ENCODE data around the gene SLC35B2.

The SLC35B2 gene

DNA sequence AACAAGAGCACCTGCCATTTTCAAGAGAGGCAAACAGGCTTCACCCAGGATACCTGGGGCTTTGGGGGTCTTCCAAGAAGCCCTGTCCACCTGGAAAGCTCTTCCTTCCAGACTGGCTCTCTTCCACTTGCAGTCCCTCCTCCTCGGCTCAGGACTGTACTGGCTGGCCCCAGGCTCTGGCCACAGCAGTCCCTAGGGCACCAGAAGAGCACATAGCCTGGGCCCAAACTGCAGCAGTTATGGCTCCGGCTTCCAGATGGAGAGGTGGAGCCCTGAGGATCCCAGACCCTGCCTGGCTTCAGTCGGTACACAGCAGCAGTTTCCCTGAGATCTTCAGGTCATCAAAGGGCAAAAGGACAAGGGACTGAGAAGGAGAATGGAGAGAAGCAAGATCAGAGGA, 1.6 kb upstream of the SLC35B2 start:
- TF ChIP-seq, protein P1, sequence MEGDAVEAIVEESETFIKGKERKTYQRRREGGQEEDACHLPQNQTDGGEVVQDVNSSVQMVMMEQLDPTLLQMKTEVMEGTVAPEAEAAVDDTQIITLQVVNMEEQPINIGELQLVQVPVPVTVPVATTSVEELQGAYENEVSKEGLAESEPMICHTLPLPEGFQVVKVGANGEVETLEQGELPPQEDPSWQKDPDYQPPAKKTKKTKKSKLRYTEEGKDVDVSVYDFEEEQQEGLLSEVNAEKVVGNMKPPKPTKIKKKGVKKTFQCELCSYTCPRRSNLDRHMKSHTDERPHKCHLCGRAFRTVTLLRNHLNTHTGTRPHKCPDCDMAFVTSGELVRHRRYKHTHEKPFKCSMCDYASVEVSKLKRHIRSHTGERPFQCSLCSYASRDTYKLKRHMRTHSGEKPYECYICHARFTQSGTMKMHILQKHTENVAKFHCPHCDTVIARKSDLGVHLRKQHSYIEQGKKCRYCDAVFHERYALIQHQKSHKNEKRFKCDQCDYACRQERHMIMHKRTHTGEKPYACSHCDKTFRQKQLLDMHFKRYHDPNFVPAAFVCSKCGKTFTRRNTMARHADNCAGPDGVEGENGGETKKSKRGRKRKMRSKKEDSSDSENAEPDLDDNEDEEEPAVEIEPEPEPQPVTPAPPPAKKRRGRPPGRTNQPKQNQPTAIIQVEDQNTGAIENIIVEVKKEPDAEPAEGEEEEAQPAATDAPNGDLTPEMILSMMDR (IDR thresholded peaks at IDR 0.05), result no peak

DNA sequence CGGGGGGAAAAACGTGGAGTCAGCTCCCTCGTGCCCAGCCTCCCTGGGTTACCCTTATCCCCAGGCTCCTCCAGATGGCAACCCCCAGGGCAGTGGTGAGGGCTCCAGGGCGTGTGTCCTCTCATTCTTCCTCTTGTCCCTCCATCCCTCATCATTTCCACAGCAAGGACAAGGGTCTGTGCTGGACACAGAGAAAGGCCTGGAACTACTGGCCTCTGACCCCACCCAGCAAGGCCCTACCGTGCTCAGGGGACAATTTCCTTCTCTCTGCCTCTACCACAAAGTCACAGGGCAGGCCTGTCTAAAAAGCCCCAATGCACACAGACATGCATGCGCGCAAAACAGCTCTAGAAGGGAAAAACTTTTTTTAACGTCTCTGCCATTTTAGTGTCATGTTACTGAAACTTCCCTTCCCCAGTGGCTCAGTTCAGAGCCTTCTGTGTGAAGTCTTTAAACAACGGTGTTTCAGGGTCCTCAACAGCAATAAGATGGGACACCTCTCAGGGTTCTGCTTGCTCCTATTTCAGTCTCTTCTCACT, 1.1 kb upstream of the SLC35B2 start:
- TF ChIP-seq, protein P1 (IDR thresholded peaks at IDR 0.05), result no peak

DNA sequence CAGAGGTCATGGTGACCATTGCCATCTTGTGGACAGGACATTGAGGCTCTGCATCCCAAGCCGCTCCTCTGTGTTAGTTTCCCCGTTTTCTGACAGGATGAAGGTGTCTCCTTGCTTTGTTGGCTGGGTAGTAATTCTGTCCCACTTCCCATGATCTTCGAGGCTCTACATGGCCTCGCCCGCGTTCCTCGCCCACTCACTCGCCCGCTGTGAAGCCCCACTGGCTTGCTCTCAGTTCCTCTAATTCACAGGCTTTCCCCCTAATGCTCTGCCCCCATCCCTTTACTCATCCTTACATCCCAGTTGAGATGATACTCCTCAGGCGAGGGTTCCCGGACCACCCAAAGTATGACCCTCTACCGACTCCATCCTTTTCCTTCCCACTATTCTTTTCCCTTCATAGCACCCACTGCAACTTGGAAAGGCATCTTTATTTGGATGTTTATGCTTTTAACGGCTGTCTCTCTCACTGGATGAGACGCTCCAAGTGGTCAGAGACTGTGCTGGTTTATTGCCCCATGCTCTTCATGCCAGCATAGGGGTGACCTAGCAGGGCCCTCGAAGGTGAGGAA, 511 bp upstream of the SLC35B2 start:
- TF ChIP-seq, protein P1 (IDR thresholded peaks at IDR 0.05), result 0 out of 2 replicates have a peak, but pooled peaks have one; percentile 31

DNA sequence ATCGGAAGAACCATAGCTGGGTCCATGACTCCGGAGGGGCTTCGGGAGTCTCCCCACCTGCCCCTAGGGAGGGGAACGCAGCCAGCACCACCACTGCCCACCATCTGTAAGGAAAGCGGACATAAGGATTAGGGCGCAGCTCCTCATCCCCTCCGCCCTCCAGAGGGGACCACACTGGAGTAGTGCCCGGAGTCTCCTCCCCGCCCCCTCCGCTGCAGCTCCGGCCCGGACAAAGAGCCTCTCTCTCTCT, 628 bp downstream of the SLC35B2 start:
- TF ChIP-seq, protein P1 (IDR thresholded peaks at IDR 0.05), result no peak

DNA sequence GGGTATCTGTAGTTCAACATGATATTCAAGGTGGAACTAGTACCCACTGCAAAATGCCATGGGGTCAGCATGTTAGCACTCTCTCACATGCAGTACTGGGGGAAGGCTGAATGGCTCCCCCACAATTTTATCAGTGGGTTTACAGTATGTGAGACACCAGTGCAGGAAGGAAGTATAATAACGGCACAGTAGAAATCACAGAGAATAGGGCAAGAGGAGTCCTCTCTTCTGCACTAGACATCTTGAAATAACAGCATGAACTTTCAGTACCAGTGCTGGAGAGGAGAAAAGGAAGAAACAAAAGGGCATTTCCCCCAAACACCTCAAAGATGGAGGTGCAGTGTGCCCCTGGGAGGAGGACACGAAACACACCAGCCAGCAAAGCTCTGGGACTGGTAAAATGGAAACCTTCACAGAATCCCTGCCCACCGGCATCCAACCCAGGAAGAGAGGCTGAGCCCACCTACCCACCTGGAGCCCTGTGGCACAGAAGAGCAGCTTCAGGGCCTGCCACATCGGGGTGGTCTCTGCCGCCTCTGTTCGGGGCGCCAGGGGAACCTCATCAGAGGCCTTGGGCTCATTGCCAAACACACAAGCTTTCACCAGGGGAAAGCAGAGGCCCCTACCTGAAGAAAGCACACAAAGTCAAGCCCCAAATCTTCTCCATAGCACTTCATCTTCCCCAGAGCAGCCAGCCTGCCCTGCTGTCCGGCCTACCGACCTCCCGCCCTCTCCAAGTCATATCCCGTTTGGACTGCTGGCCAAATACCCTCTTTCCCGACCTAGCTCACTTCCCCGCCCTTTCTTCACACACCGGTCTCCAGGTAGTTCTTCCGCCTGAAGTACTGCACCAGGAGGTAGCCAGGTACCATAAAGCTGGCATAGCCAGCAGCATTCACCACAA, 1.2 kb downstream of the SLC35B2 start:
- TF ChIP-seq, protein P1 (IDR thresholded peaks at IDR 0.05), result no peak

DNA sequence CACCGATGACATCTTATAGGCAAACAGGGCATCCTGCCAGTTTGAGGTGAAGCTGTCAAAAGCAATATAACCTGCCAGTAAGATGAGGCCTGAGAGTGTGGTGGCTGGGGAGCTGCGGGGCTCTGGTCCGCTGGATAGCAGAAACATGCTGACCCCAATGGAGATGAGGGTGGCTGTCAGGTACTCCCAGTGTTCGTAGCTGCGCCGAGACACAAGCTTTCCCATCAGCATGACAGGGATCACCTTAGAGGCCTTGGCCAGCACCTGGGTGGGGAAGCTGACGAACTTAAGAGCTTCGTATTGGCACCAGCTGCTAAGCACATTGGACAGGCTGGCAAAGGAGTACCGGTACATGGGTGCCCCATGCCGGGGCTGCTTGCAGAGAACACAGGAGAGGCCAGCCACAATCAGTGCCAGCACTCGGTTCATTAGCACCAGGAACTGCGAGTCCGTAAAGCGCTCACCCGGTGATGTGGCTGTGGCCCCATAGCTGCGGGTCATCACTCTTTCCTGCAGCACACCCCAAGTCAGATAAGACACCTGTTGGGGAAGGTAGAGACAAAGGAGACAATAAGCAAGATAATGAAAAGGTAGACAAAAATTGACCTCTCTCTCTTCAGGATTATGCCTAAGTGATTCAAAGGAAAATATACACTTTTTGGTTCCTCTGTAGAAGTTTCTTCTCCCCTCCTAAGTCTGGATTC, 2.1 kb downstream of the SLC35B2 start:
- TF ChIP-seq, protein P1 (IDR thresholded peaks at IDR 0.05), result no peak

DNA sequence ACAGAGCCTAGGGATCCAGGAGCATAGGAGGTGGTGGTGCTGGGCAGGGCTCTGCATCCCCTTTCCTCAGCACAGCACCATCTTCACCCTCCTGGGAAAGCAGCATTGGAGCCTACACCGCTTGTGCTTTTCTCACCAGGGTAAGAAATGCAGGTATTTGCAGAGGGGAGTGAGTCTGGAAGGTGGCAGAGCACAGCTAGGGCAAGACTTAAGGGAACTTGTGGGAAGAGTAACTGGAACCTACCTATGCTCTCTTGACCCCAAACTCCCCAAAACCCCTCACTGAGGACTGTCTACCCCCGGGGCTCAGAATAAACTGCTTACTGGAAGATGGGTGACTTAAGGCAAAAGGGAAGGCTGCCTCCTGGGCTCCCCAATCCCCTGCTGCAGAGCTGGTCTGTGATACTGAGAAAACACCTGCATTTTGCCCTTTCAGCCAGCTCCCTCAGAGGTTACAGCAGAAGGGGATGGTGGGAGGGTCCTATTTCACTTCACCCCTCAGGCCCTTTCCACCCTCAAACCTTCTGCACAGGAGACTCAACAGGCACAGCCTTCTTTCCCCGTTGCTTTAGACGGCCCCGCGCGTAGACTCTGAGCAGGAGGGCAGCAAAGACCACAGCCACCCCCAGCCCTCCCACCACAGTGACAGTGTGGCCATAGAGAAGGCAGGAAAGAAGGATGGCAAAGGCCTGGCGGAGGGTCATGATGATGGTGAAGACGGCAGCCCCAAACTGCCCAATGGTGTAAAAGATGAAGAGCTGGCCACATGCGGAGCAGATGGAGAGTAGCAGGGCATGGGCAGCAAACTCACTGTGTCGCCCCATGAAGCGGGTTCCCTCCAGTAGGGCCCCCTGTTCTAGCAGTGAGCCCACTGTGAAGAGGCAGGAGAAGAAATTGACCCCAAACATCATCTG, 2.9 kb downstream of the SLC35B2 start:
- TF ChIP-seq, protein P1 (IDR thresholded peaks at IDR 0.05), result no peak
